HepG2 (cell line): ENCODE data around the gene KLHL36. TPM values are rescaled to one million over a fixed set of nuclear protein-coding genes. Genes with fewer than 3 reads are reported as not detected.
A peak's percentile ranks its signal among the peaks of the same experiment; 100 is the strongest.

ENCODE experiments used
- AHDC1 ChIP-seq: sonication (generic); formaldehyde crosslinking; IDR thresholded peaks from 2 replicates; pipeline ENCODE4 v1.5.1; 2020; ENCODE audit warnings: mild to moderate bottlenecking, missing genetic modification reagents, borderline replicate concordance
- ATF5 ChIP-seq: sonication (generic); formaldehyde crosslinking; IDR thresholded peaks from 2 replicates; pipeline ENCODE4 v1.4.0; 2020; ENCODE audit warnings: mild to moderate bottlenecking, low read depth, missing genetic modification reagents
- CEBPZ ChIP-seq: IDR thresholded peaks from 2 replicates; pipeline ENCODE4 v1.6.1; 2012; ENCODE audit warnings: low read length, improper control_type of control experiment
- ETV5 ChIP-seq: IDR thresholded peaks from 2 replicates; pipeline ENCODE4 v1.6.1; 2018; ENCODE audit warnings: missing biosample characterization, missing genetic modification reagents, inconsistent platforms, borderline replicate concordance
- HOXA5 ChIP-seq: sonication (generic); formaldehyde crosslinking; IDR thresholded peaks from 2 replicates; pipeline ENCODE4 v1.4.0; 2020; ENCODE audit warnings: missing genetic modification reagents
- SAFB2 ChIP-seq: sonication (generic); formaldehyde crosslinking; IDR thresholded peaks from 2 replicates; pipeline ENCODE4 v1.5.1; 2020; ENCODE audit warnings: missing genetic modification reagents, low read depth, mild to moderate bottlenecking, borderline replicate concordance
- SMAD9 ChIP-seq: sonication (generic); formaldehyde crosslinking; IDR thresholded peaks from 2 replicates; pipeline ENCODE4 v1.5.1; 2020; ENCODE audit warnings: mild to moderate bottlenecking, missing genetic modification reagents
- ZMAT3 ChIP-seq: sonication (generic); formaldehyde crosslinking; conservative IDR thresholded peaks from 2 replicates; pipeline ENCODE4 v1.7.0; 2021; ENCODE audit warnings: missing genetic modification reagents
- ZNF124 ChIP-seq: sonication (generic); formaldehyde crosslinking; IDR thresholded peaks from 2 replicates; pipeline ENCODE4 v1.4.0; 2020; ENCODE audit warnings: missing genetic modification reagents
- ZNF382 ChIP-seq: sonication (generic); formaldehyde crosslinking; IDR thresholded peaks from 2 replicates; pipeline ENCODE4 v1.5.0; 2020; ENCODE audit warnings: missing genetic modification reagents, mild to moderate bottlenecking, borderline replicate concordance
- ZNF556 ChIP-seq: sonication (generic); formaldehyde crosslinking; IDR thresholded peaks from 2 replicates; pipeline ENCODE4 v1.4.0; 2020; ENCODE audit warnings: mild to moderate bottlenecking, missing genetic modification reagents, borderline replicate concordance
- ZNF766 ChIP-seq: sonication (generic); formaldehyde crosslinking; IDR thresholded peaks from 2 replicates; pipeline ENCODE4 v1.5.0; 2020; ENCODE audit warnings: missing genetic modification reagents, borderline replicate concordance
- polyA plus RNA-seq, 8 experiments: library from polyadenylated mRNA; depleted of rRNA in 3 of 8; stranded (reverse) in 7 of 8; unstranded in 1 of 8; fragments of >200 nt; fragmentation: Illumina TruSeq in 4 of 8; extraction: Trizol in 4 of 8; gene quantifications; 2 replicates each; pipeline versions ENCODE4 v1.2.1 to v1.2.3, GENCODE V29; 2011 to 2016; ENCODE audit warnings: low read depth in 4 of 8, missing spikeins in 1 of 8, mixed read lengths in 1 of 8; ENCODE audit not compliant: insufficient read depth in 1 of 8
- total RNA-seq, 5 experiments: library from RNA; depleted of rRNA; stranded (reverse); fragments of >200 nt; fragmentation: Illumina TruSeq; extraction: Trizol; gene quantifications; 2 replicates each; pipeline ENCODE4 v1.2.3, GENCODE V29; 2016; ENCODE audit warnings: low read depth in 1 of 5
- TF ChIP-seq, protein P1 (sequence below): sonication (generic); formaldehyde crosslinking; IDR thresholded peaks from 2 replicates; pipeline ENCODE4 v1.8.0; 2023; ENCODE audit warnings: mild to moderate bottlenecking, missing genetic modification reagents

The KLHL36 gene
- total and polyA plus RNA-seq, 2 of the 13 experiments (the other 11 are each of a cell fraction or from before 2014, with no cell fraction given): 24.3 to 26.0 TPM

DNA sequence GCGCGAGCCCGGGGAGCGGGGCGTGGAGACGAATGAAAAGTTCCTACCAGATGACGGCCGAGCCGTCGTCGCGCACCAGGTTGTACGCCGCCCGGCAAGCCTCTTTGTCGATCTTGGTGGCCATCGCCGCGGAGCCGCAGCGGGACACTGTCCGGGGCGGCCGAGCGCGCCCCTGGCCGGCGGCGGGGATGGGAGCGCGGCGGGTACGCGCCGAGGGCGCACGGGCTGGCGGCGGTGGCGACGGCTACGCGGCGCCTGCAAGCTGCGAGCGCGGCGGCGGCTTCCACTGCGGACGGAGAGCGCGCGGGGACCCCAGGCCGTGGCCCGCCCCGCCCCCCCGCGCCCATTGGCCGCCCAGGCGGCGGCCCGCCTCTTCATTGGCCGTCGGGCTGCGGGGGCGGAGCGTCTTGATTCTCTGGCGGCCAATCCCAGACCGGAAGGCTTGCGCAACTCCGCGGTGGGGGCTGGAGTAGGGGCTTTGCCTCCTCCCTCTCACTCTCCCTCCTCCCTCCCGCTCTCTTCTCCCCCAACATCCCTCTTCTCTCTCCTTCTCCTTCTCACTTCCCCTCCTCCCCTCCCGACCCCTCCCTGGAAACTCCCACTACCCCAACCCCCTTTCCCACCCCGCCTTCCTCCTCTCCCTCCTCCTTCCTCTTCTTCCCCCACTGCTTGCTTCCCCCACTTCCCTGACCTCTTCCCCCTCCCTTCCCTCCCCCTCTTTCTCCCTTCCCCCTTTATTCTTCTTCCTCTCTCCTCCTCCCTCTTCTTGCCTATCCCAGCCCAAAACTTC lies 30.3 kb upstream of the KLHL36 start, which contains the start of gene COTL1 (continued):
- TF ChIP-seq AHDC1 (no peak), SMAD9 (no peak), HOXA5 (CRISPR knock-in tag) (no peak; the same call in 1 of the 2 replicates), ETV5 (CRISPR knock-in tag) (peak; percentile 42), ATF5 (CRISPR knock-in tag) (no peak), CEBPZ (no peak), SAFB2 (CRISPR knock-in tag) (0 out of 2 replicates have a peak, but pooled peaks have one; percentile 51), ZNF124 (CRISPR knock-in tag) (no peak), ZNF766 (CRISPR knock-in tag) (peak; percentile 79; the same call in 1 of the 2 replicates), ZMAT3 (CRISPR knock-in tag) (no peak; the same call in 1 of the 2 replicates), ZNF556 (CRISPR knock-in tag) (no peak), ZNF382 (CRISPR knock-in tag) (no peak)
- TF ChIP-seq, protein P1, sequence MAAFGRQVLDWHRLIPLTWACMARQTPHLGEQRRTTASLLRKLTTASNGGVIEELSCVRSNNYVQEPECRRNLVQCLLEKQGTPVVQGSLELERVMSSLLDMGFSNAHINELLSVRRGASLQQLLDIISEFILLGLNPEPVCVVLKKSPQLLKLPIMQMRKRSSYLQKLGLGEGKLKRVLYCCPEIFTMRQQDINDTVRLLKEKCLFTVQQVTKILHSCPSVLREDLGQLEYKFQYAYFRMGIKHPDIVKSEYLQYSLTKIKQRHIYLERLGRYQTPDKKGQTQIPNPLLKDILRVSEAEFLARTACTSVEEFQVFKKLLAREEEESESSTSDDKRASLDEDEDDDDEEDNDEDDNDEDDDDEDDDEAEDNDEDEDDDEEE (CRISPR knock-in tag): no peak
